SK-N-SH (cell line): ENCODE data around the gene APLN. TPM values are rescaled to one million over a fixed set of nuclear protein-coding genes. Genes with fewer than 3 reads are reported as not detected.

Experiments used
- CTCF ChIA-PET: fragments of 300-600, 350-600 bp; formaldehyde crosslinking; extraction: SDS; loops from one replicate; lab custom pipeline; 2021; lab: Yijun Ruan, JAX
- POLR2A ChIA-PET: fragments of 350-600 bp; sonication (Branson Sonifier 250); formaldehyde crosslinking; extraction: SDS; loops from one replicate; lab custom pipeline; 2020; ENCODE audit warnings: antibody characterized with exemption, inconsistent platforms; lab: Yijun Ruan, JAX
- DNase-seq: peaks from one replicate; pipeline ENCODE4 v3.0.0; 2012
- H2AFZ ChIP-seq: fragments of 200-600 bp; sonication (generic); 2 replicates; pipeline ENCODE4 v1.8.1; 2016; ENCODE audit warnings: antibody characterized with exemption, mild to moderate bottlenecking, low read depth
- H3F3A ChIP-seq: fragments of 200-600 bp; sonication (generic); replicated peaks from 2 replicates; pipeline ENCODE3; 2016; ENCODE audit warnings: antibody characterized with exemption, mild to moderate bottlenecking; ENCODE audit not compliant: insufficient read depth
- H3K27ac ChIP-seq, 2 experiments: fragments of 200-500 bp in 1 of 2; fragments of 200-600 bp in 1 of 2; sonication (Bioruptor generic) in 1 of 2; sonication (generic), shearing (Covaris generic) in 1 of 2; 2 replicates each; pipeline versions ENCODE4 v1.5.1 to v1.6.1; 2014 to 2016; ENCODE audit warnings: low read depth in 2 of 2, inconsistent platforms in 1 of 2, low read length in 1 of 2, mild to moderate bottlenecking in 1 of 2, mixed read lengths in 1 of 2
- H3K27me3 ChIP-seq: fragments of 200-600 bp; sonication (generic), shearing (Covaris generic); 2 replicates; pipeline ENCODE4 v1.6.1; 2016; ENCODE audit warnings: mixed run types; ENCODE audit not compliant: insufficient read depth
- H3K36me3 ChIP-seq, 2 experiments: fragments of 200-500 bp in 1 of 2; fragments of 200-600 bp in 1 of 2; sonication (Bioruptor generic) in 1 of 2; sonication (generic) in 1 of 2; replicated peaks in 1 of 2; 2 replicates each; pipeline versions ENCODE3 to v1.5.1; 2014 to 2016; ENCODE audit warnings: low read length in 1 of 2, mild to moderate bottlenecking in 1 of 2; ENCODE audit not compliant: insufficient read depth in 2 of 2, control insufficient read depth in 1 of 2
- H3K4me1 ChIP-seq, 2 experiments: fragments of 200-500 bp in 1 of 2; fragments of 200-600 bp in 1 of 2; sonication (Bioruptor generic) in 1 of 2; sonication (generic), shearing (Covaris generic) in 1 of 2; 2 replicates each; pipeline versions ENCODE4 v1.5.1 to v1.6.1; 2014 to 2016; ENCODE audit warnings: low read depth in 1 of 2, low read length in 1 of 2, mixed run types in 1 of 2; ENCODE audit not compliant: insufficient read depth in 2 of 2, control insufficient read depth in 1 of 2
- H3K4me2 ChIP-seq: fragments of 200-600 bp; sonication (generic), shearing (Covaris generic); 2 replicates; pipeline ENCODE4 v1.6.1; 2017; ENCODE audit warnings: mixed run types
- H3K4me3 ChIP-seq, 2 experiments: fragments of 200-500 bp in 1 of 2; fragments of 200-600 bp in 1 of 2; sonication (Bioruptor generic) in 1 of 2; sonication (generic), shearing (Covaris generic) in 1 of 2; 2 replicates each; pipeline versions ENCODE4 v1.5.1 to v1.8.1; 2014 to 2016; ENCODE audit warnings: low read depth in 2 of 2, inconsistent platforms in 1 of 2, low read length in 1 of 2, mild to moderate bottlenecking in 1 of 2, mixed read lengths in 1 of 2, moderate library complexity in 1 of 2
- H3K79me2 ChIP-seq: fragments of 200-600 bp; sonication (generic); 2 replicates; pipeline ENCODE4 v1.8.1; 2017; ENCODE audit warnings: mild to moderate bottlenecking; ENCODE audit not compliant: insufficient read depth
- H3K9ac ChIP-seq: fragments of 200-600 bp; sonication (generic); 2 replicates; pipeline ENCODE4 v1.6.1; 2017; ENCODE audit warnings: mixed run types
- H3K9me2 ChIP-seq: fragments of 200-600 bp; sonication (generic); 2 replicates; pipeline ENCODE4 v1.6.1; 2017; ENCODE audit warnings: mixed run types
- H3K9me3 ChIP-seq: fragments of 200-600 bp; sonication (generic); 2 replicates; pipeline ENCODE4 v1.6.1; 2017; ENCODE audit warnings: mixed run types, mild to moderate bottlenecking, moderate library complexity
- H4K20me1 ChIP-seq: fragments of 200-600 bp; sonication (generic); 2 replicates; pipeline ENCODE4 v1.6.1; 2017; ENCODE audit warnings: mild to moderate bottlenecking, mixed run types; ENCODE audit not compliant: insufficient read depth
- CHD2 ChIP-seq: fragments of 150-350 bp; IDR thresholded peaks from 2 replicates; pipeline ENCODE4 v1.6.1; 2018; ENCODE audit warnings: low read length; ENCODE audit not compliant: partially characterized antibody
- CTCF ChIP-seq: fragments of 200-600 bp; sonication (generic); IDR thresholded peaks from 2 replicates; pipeline ENCODE4 v1.6.1; 2017; ENCODE audit warnings: antibody characterized with exemption, mild to moderate bottlenecking, moderate library complexity
- ELF1 ChIP-seq: IDR thresholded peaks from 2 replicates; pipeline ENCODE4 v1.4.0; 2012
- FOSL2 ChIP-seq: IDR thresholded peaks from 2 replicates; pipeline ENCODE4 v1.4.0; 2012; ENCODE audit warnings: low read depth, mild to moderate bottlenecking, moderate library complexity, borderline replicate concordance
- FOXJ3 ChIP-seq: sonication (generic); formaldehyde crosslinking; IDR thresholded peaks from 2 replicates; pipeline ENCODE4 v1.5.1; 2020; ENCODE audit warnings: mild to moderate bottlenecking, missing genetic modification reagents
- GATA2 ChIP-seq: sonication (generic); formaldehyde crosslinking; IDR thresholded peaks from 2 replicates; pipeline ENCODE4 v1.5.0; 2020; ENCODE audit warnings: mild to moderate bottlenecking, missing genetic modification reagents
- IRF3 ChIP-seq: fragments of 150-350 bp; IDR thresholded peaks from 2 replicates; pipeline ENCODE4 v1.6.1; 2016; ENCODE audit warnings: mild to moderate bottlenecking, low read depth, low read length
- JUND ChIP-seq: IDR thresholded peaks from 2 replicates; pipeline ENCODE4 v1.4.0; 2012
- MEF2A ChIP-seq: IDR thresholded peaks from 2 replicates; pipeline ENCODE4 v1.4.0; 2012; ENCODE audit warnings: low read depth, borderline replicate concordance
- NRF1 ChIP-seq: IDR thresholded peaks from 2 replicates; pipeline ENCODE4 v1.6.1; 2012; ENCODE audit warnings: low read depth, mild to moderate bottlenecking, low read length
- RAD21 ChIP-seq: IDR thresholded peaks from 2 replicates; pipeline ENCODE4 v1.6.1; 2012; ENCODE audit warnings: mild to moderate bottlenecking, low read length
- SMC3 ChIP-seq: IDR thresholded peaks from 2 replicates; pipeline ENCODE4 v1.6.1; 2012; ENCODE audit warnings: low read depth, low read length, improper control_type of control experiment
- TAF1 ChIP-seq: IDR thresholded peaks from 2 replicates; pipeline ENCODE4 v1.6.1; 2012; ENCODE audit warnings: low read depth, mild to moderate bottlenecking, low read length, moderate library complexity, borderline replicate concordance
- TCF12 ChIP-seq: IDR thresholded peaks from 2 replicates; pipeline ENCODE4 v1.4.0; 2012
- USF2 ChIP-seq: fragments of 150-350 bp; IDR thresholded peaks from 2 replicates; pipeline ENCODE4 v1.6.1; 2017; ENCODE audit warnings: antibody characterized with exemption, low read length, low read depth, borderline replicate concordance
- YY1 ChIP-seq: IDR thresholded peaks from 2 replicates; pipeline ENCODE4 v1.4.0; 2012; ENCODE audit warnings: low read depth, mild to moderate bottlenecking
- ZBTB33 ChIP-seq: IDR thresholded peaks from 2 replicates; pipeline ENCODE4 v1.4.0; 2012; ENCODE audit warnings: low read depth, borderline replicate concordance
- WGBS: methylation state at CpG from one replicate; pipeline ENCODE4 v1.1.6; 2017; ENCODE audit warnings: low lambda C conversion rate; 5-methylcytosine and 5-hydroxymethylcytosine counted together
- polyA plus RNA-seq, 3 experiments: library from polyadenylated mRNA; depleted of rRNA; stranded (reverse); fragments of >200 nt; gene quantifications; 2 replicates each; pipeline ENCODE4 v1.2.3, GENCODE V29; 2012

The APLN gene
- polyA plus RNA-seq, 1 of the 3 experiments (the other 2 are of a cell fraction) = 0.82 TPM

GRCh38 chrX:129658429-129658828 lies 3.7 kb upstream of the APLN start (continued):
- TF ChIP-seq NRF1 (no peak), JUND (no peak), ELF1 (no peak), CHD2 (no peak), YY1 (no peak), IRF3 (no peak), ZBTB33 (no peak), SMC3 (no peak)

- Histone ChIP-seq H3K27me3 (peaks cover 44% of the 10 kb centered on the region), H3K36me3 (no peaks in the 10 kb centered on the region), H3K9ac (no peak overlapping the region), H3F3A (no peaks in the 10 kb centered on the region), H3K4me1 (peaks cover 0 to 37% of the 10 kb centered on the region in 2 experiments; a peak in 1 of 4 replicates), H3K79me2 (no peaks in the 10 kb centered on the region), H3K9me3 (no peaks in the 10 kb centered on the region), H4K20me1 (no peaks in the 10 kb centered on the region), H2AFZ (no peak overlapping the region), H3K4me3 (no peak overlapping the region), H3K27ac (no peak overlapping the region), H3K4me2 (no peak overlapping the region), H3K9me2 (no peaks in the 10 kb centered on the region)
- POLR2A ChIA-PET = no interaction called here
- TF ChIP-seq CTCF (no peak; the same call in 1 of the 2 replicates), FOSL2 (no peak), TAF1 (no peak), TCF12 (no peak), GATA2 (CRISPR knock-in tag) (no peak), MEF2A (no peak), USF2 (no peak), RAD21 (peak; percentile 34), FOXJ3 (CRISPR knock-in tag) (no peak)
- CTCF ChIA-PET = interaction anchor here (1.2 to 11.6 kb wide), 5 partner anchors 17 to 169 kb away, joined by 3 to 109 read pairs (median 4); no protein-coding TSS in a partner anchor
- DNase-seq = no peak
- WGBS = 64% methylated on average over 11 of the region's 11 CpGs
Measured at GRCh38 chrX:129655547-129656249, 942 bp upstream of the APLN start.
